Measurements from ENCODE around the gene POGLUT2. TPM values are rescaled to one million over a fixed set of nuclear protein-coding genes. Genes with fewer than 3 reads are reported as not detected.
A peak's percentile ranks its signal among the peaks of the same experiment; 100 is the strongest.

POGLUT2 gene
- polyA plus RNA-seq, 1 of the 3 experiments (the other 2 are of a cell fraction): 10.2 TPM

GRCh38 chr13:102771298-102772041 lies 27.3 kb downstream of the POGLUT2 start:
- H3K9ac ChIP-seq: no peak overlapping the region
- H3K4me1 ChIP-seq (ENCODE audit: control insufficient read depth in 1 of 2, insufficient read depth in 2 of 2, low read depth in 1 of 2, low read length in 1 of 2): peaks cover 0 to 11% of the 10 kb centered on the region in 2 experiments; a peak in 2 of 4 replicates
- POLR2A ChIA-PET: no interaction called here
- no peak for DNase-seq
- 96% methylated on average over 6 of the region's 6 CpGs for WGBS (ENCODE audit: low lambda C conversion rate)
- peaks cover 21% of the 10 kb centered on the region; the same call in 1 of the 2 replicates for H3K79me2 ChIP-seq (ENCODE audit: insufficient read depth)
- H3K4me3 ChIP-seq (ENCODE audit: low read depth in 2 of 2, low read length in 1 of 2): no peak overlapping the region
- peaks cover 7 to 8% of the 10 kb centered on the region in 2 experiments for H3K36me3 ChIP-seq (replicated peaks in 1 of 2; ENCODE audit: control insufficient read depth in 1 of 2, insufficient read depth in 2 of 2, low read length in 1 of 2)
- no peak overlapping the region for H2AFZ ChIP-seq (ENCODE audit: low read depth)
- H3K9me3 ChIP-seq: no peaks in the 10 kb centered on the region
- H3F3A ChIP-seq (replicated peaks; ENCODE audit: insufficient read depth): peaks cover 5% of the 10 kb centered on the region
- no peaks in the 10 kb centered on the region for H3K27me3 ChIP-seq (ENCODE audit: insufficient read depth)
- no peak overlapping the region for H3K27ac ChIP-seq (ENCODE audit: low read depth in 2 of 2, low read length in 1 of 2)
- no peaks in the 10 kb centered on the region for H4K20me1 ChIP-seq (ENCODE audit: insufficient read depth)
- TF ChIP-seq TAF1 (IDR thresholded peaks at IDR 0.05; ENCODE audit: borderline replicate concordance, low read depth, low read length): no peak
- peak; percentile 68; the same call in 1 of the 2 replicates for TF ChIP-seq REST (IDR thresholded peaks at IDR 0.05; ENCODE audit: low read depth, low read length)
- no peaks in the 10 kb centered on the region for H3K9me2 ChIP-seq
- CTCF ChIA-PET: interaction anchor here (1.1 kb wide), 1 partner anchor 180 kb away, joined by 3 read pairs; no protein-coding TSS in a partner anchor
- H3K4me2 ChIP-seq: no peak overlapping the region

GRCh38 chr13:102770435-102770834 lies 28.3 kb downstream of the POGLUT2 start:
- TF ChIP-seq REST (IDR thresholded peaks at IDR 0.05; ENCODE audit: low read depth, low read length): no peak
- TF ChIP-seq EZH2phosphoT487 (IDR thresholded peaks at IDR 0.05; ENCODE audit: borderline replicate concordance, low read depth): no peak
- TF ChIP-seq RCOR1 (IDR thresholded peaks at IDR 0.05; ENCODE audit: low read length): no peak
- TF ChIP-seq NRF1 (IDR thresholded peaks at IDR 0.05; ENCODE audit: low read depth, low read length): no peak
- TF ChIP-seq FOSL2 (IDR thresholded peaks at IDR 0.05; ENCODE audit: borderline replicate concordance, low read depth): no peak
- TF ChIP-seq TAF1 (IDR thresholded peaks at IDR 0.05; ENCODE audit: borderline replicate concordance, low read depth, low read length): no peak
- Histone ChIP-seq H3K9me2 (no peaks in the 10 kb centered on the region), H2AFZ (ENCODE audit: low read depth) (no peak overlapping the region), H3K27me3 (ENCODE audit: insufficient read depth) (no peaks in the 10 kb centered on the region), H4K20me1 (ENCODE audit: insufficient read depth) (no peaks in the 10 kb centered on the region), H3F3A (replicated peaks; ENCODE audit: insufficient read depth) (peaks cover 5% of the 10 kb centered on the region), H3K27ac (ENCODE audit: low read depth in 2 of 2, low read length in 1 of 2) (no peak overlapping the region), H3K9ac (no peak overlapping the region), H3K4me1 (ENCODE audit: control insufficient read depth in 1 of 2, insufficient read depth in 2 of 2, low read depth in 1 of 2, low read length in 1 of 2) (peaks cover 0 to 13% of the 10 kb centered on the region in 2 experiments; a peak in 2 of 4 replicates), H3K79me2 (ENCODE audit: insufficient read depth) (peaks cover 21% of the 10 kb centered on the region; the same call in 1 of the 2 replicates), H3K9me3 (no peaks in the 10 kb centered on the region), H3K4me2 (no peak overlapping the region), H3K4me3 (ENCODE audit: low read depth in 2 of 2, low read length in 1 of 2) (no peak overlapping the region), H3K36me3 (replicated peaks in 1 of 2; ENCODE audit: control insufficient read depth in 1 of 2, insufficient read depth in 2 of 2, low read length in 1 of 2) (peaks cover 8 to 11% of the 10 kb centered on the region in 2 experiments)
- POLR2A ChIA-PET: no interaction called here
- CTCF ChIA-PET: interaction anchor here (1.1 to 2.5 kb wide), 4 partner anchors 117 to 180 kb away, joined by 3 to 17 read pairs (median 4); no protein-coding TSS in a partner anchor
- no peak for DNase-seq
- 100% methylated on average over 2 of the region's 2 CpGs for WGBS (ENCODE audit: low lambda C conversion rate)
